GM12872 (cell line): ENCODE measurements around the gene CUTC.

Experiments
- TF ChIP-seq, protein P1 (sequence below): IDR thresholded peaks from 3 replicates; pipeline ENCODE4 v1.5.1; 2011; ENCODE audit warnings: low read depth, mild to moderate bottlenecking, low read length, moderate library complexity; ENCODE audit not compliant: insufficient read depth

The CUTC gene

DNA sequence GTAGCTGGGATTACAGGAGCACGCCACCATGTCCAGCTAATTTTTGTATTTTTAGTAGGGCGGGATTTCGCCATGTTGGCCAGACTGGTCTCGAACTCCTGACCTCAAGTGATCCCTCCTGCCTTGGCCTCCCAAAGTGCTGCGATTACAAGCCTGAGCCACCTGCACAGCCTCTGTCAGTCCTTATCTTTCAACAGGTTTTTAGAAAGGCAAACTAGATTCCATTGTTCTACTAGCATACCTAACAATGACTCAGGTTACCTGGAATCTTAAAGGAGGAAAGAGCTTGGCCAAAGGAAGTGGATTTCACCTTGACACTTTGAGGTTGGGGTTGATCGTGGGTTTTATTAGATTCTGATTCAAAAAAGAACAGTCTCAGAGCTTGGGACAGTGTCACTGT, 53.6 kb downstream of the CUTC start:
- TF ChIP-seq, protein P1, sequence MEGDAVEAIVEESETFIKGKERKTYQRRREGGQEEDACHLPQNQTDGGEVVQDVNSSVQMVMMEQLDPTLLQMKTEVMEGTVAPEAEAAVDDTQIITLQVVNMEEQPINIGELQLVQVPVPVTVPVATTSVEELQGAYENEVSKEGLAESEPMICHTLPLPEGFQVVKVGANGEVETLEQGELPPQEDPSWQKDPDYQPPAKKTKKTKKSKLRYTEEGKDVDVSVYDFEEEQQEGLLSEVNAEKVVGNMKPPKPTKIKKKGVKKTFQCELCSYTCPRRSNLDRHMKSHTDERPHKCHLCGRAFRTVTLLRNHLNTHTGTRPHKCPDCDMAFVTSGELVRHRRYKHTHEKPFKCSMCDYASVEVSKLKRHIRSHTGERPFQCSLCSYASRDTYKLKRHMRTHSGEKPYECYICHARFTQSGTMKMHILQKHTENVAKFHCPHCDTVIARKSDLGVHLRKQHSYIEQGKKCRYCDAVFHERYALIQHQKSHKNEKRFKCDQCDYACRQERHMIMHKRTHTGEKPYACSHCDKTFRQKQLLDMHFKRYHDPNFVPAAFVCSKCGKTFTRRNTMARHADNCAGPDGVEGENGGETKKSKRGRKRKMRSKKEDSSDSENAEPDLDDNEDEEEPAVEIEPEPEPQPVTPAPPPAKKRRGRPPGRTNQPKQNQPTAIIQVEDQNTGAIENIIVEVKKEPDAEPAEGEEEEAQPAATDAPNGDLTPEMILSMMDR = no peak

DNA sequence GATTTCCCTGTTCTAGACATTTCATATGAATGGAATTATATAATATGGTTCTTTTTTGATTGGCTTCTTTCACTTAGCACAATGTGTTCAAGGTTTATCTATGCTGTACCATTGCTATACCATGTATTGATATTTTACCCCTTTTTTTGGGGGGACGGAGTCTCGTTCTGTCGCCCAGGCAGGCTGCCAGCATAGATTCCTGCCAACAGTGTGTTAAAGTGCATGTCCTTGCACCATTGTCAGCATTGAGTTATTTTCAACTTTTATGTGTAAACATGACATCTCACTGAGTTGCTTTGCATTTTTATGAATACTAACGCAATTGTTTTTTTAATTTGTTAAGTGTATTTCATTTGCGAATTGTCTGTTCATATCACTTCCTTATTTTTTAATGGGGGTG, 55.3 kb downstream of the CUTC start:
- TF ChIP-seq, protein P1 = no peak

GRCh38 chr10:99787782-99788445, 55.9 kb downstream of the CUTC start:
- TF ChIP-seq, protein P1 = no peak

DNA sequence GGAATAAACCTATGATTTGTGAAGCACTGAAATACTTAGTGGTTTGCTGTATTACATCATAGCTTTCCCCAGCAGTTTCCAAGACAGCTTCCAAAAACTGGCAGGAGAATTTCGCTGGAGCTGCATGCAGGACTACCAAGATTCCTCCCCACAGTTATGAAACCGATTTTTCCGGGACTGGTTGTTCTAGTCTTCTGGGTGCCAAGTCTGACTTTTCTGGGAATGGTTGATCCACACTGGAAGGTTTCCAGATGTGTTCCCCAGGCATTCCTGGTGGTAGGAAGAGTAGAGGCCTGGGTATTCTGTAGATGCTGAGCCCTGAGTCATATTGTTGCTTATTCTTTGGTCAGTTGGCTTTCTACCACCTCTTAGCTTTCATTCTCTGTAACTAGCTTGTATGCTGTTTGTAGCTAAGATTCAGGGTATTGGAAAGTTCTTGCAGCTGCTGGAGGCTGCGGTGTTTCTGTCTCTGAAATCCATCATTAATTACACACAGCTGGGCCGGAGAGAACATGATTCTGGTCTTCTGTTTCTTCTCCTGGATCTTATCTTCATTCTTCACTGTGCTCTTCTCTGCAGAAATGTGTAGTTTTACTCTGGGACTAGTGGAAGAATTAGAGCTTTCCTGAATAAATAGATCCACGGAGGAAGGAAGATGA, 56.7 kb downstream of the CUTC start:
- TF ChIP-seq, protein P1 = no peak

- TF ChIP-seq, protein P1 = no peak
Observed at GRCh38 chr10:99791831-99792230, 59.8 kb downstream of the CUTC start.

- TF ChIP-seq, protein P1 = no peak
Observed at GRCh38 chr10:99793819-99794218, 61.8 kb downstream of the CUTC start.

- TF ChIP-seq, protein P1 = no peak
Observed at GRCh38 chr10:99796928-99797327, 64.9 kb downstream of the CUTC start.
